Peyer's patch (tissue), 4 donors: Measurements from ENCODE around the gene ZNF750.

Experiments used
- CTCF ChIP-seq, 6 experiments: fragments of 450-650 bp in 4 of 6; fragments of 200-600 bp in 2 of 6; sonication (generic) in 1 of 6; IDR thresholded peaks; one replicate each; pipeline ENCODE4 v1.5.1; 2017 to 2019; ENCODE audit warnings: antibody characterized with exemption in 6 of 6, mild to moderate bottlenecking in 3 of 6, moderate library complexity in 1 of 6
- POLR2A ChIP-seq, 2 donors: fragments of 450-650 bp; IDR thresholded peaks; one replicate each; pipeline ENCODE4 v1.5.1; 2017; ENCODE audit warnings: antibody characterized with exemption in 2 of 2, mild to moderate bottlenecking in 2 of 2, moderate library complexity in 2 of 2

- TF ChIP-seq CTCF (IDR thresholded peaks at IDR 0.05) (no peak), POLR2A (IDR thresholded peaks at IDR 0.05) (no peak)
Observed at GRCh38 chr17:82860606-82861392, 21.0 kb upstream of the ZNF750 start.
